Mesodermal cell (in vitro differentiated cells): ENCODE results near the gene CRKL.
"Not testable (repeated sequence)": the region's sequence is repeated elsewhere in the genome, so short reads cannot be mapped to it uniquely, and the experiment has no call there.

Experiments
- H3K27ac ChIP-seq: 2 replicates; pipeline ENCODE4 v1.7.0; 2013; ENCODE audit warnings: mild to moderate bottlenecking, low read depth, low read length, moderate library complexity; ENCODE audit not compliant: severe bottlenecking
- H3K36me3 ChIP-seq: 2 replicates; pipeline ENCODE4 v1.7.1; 2013; ENCODE audit warnings: mild to moderate bottlenecking, low read length, moderate library complexity; ENCODE audit not compliant: control insufficient read depth, insufficient read depth
- H3K4me1 ChIP-seq: one replicate; pipeline ENCODE4 v1.7.1; 2013; ENCODE audit warnings: mild to moderate bottlenecking, low read length; ENCODE audit not compliant: insufficient read depth, control insufficient read depth, poor library complexity, severe bottlenecking
- H3K4me3 ChIP-seq: 2 replicates; pipeline ENCODE4 v1.7.0; 2013; ENCODE audit warnings: low read length, control low read depth, mild to moderate bottlenecking; ENCODE audit not compliant: insufficient read depth, poor library complexity, severe bottlenecking; ENCODE audit errors: extremely low read depth
- H3K9me3 ChIP-seq: 2 replicates; pipeline ENCODE4 v1.7.1; 2013; ENCODE audit warnings: mild to moderate bottlenecking, low read length, moderate library complexity; ENCODE audit not compliant: control insufficient read depth
- WGBS, 2 experiments: methylation state at CpG; one replicate each; pipeline ENCODE4 v1.1.5; 2013; ENCODE audit warnings: missing lambda C conversion rate in 2 of 2; ENCODE audit not compliant: insufficient coverage in 2 of 2; 5-methylcytosine and 5-hydroxymethylcytosine counted together

The CRKL gene

DNA sequence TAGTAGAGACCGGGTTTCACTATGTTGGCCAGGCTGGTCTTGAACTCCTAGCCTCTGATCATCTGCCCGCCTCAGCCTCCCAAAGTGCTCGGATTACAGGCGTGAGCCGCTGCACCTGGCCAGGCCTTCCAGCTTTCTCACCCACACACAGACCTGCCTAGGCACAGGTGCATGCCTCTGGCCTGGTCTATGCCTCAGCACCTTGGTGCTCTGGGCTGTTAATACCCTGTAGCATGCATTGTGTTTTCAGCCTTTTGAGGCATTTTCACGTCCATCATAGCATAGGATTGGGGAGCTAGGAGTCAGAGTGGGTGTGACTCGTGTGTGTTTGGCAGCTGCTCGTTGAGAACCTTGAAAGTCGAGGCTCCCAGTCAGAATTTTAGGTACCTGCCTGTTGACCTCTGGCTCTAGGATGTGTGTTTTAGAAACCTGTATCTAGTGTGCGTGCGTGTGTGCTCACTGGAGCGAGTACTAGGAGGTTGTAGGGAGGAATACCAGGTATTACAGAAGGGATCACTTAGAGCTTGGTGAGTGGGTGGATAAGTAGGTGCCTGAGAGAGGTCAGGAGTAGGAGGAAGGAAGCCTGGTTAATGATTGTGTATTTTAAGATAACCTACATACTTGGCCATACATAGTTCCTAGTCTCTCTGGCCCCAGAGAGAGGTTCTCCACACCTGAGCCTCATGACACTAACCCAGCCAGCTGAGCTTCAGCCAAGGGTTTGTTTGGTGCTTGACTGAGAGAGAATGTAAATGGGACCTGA lies 20.0 kb downstream of the CRKL start:
- H3K4me1 ChIP-seq, result peaks cover 4% of the 10 kb centered on the region
- H3K27ac ChIP-seq, result no peak overlapping the region
- no peak overlapping the region for H3K4me3 ChIP-seq
- H3K36me3 ChIP-seq, result peaks cover 75% of the 10 kb centered on the region
- 86 to 93% methylated on average over 8 to 11 of the region's 12 CpGs for WGBS, 2 experiments
- no peaks in the 10 kb centered on the region for H3K9me3 ChIP-seq

DNA sequence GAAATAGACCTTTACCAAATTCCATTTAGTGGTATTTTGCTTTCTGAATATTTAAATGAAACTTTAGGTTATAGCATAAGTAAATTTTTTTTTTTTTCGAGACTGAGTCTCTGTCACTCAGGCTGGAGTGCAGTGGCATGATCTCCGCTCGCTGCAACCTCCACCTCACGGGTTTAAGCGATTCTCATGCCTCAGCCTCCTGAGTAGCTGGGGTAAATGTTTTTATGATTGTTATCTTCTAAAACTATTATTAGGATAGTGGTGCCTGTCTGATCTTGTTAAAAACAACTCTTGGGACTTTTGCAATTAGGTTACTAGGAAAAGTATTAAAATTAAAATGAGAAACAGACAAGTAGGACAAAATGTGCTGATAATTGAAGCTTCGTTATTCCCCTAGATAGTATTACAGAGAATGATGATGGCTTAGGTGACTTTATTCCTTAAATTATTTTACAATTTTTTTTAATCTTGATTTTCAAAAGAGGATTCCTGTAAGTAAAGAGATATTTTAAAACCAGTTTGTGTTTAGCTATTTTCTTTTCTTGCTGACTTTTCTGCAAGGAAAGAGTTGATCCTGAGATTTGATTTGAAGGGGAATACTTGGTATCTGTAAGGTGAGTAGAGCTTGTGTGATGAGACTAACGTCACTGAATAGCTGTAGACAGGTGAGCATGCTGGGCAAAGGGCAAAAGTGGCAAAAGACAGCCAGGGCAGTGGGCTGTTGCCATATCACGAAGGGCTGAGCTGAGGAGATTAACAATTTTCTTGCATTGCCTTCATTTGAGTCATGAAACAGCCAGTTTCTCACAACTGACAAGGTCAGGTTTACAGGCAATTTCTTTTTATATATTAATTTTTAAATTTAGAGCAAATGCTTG lies 20.8 kb downstream of the CRKL start:
- 97 to 98% methylated on average over 5 to 6 of the region's 8 CpGs for WGBS, 2 experiments
- Histone ChIP-seq H3K4me1 (peaks cover 4% of the 10 kb centered on the region), H3K4me3 (no peak overlapping the region), H3K9me3 (no peaks in the 10 kb centered on the region), H3K36me3 (peaks cover 78% of the 10 kb centered on the region), H3K27ac (no peak overlapping the region)

DNA sequence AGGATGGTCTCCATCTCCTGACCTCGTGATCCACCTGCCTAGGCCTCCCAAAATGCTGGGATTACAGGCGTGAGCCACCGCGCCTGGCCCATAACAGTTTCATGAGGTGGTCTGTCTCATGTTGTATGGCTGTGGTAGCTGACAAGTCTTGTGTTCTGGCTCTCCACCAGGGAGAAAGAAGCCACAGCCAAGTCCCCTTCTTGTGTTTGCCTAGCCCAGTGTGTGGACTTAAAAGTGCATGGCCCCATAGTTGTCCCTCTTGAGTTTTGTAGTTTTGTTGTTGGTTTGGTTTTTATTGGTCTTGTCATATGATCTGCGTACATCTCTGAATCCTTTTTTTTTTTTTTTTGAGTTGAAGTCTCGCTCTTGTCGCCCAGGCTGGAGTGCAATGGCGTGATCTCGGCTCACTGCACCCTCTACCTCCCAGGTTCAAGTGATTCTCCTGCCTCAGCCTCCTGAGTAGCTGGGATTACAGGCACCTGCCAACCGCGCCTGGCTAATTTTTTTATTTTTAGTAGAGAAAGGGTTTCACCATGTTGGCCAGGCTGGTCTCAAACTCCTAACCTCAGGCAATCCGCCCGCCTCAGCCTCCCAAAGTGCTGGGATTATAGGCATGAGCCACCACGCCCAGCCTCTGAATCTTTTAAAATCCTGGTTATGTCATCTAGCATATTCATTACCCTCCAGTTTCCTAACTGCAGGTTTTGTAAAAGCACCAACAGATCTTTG lies 22.4 kb downstream of the CRKL start:
- not testable (repeated sequence) for H3K4me3 ChIP-seq, H3K27ac ChIP-seq, H3K9me3 ChIP-seq, H3K4me1 ChIP-seq
- H3K36me3 ChIP-seq, result peaks cover 69% of the 10 kb centered on the region
- 90 to 92% methylated on average over 5 to 8 of the region's 14 CpGs for WGBS, 2 experiments

DNA sequence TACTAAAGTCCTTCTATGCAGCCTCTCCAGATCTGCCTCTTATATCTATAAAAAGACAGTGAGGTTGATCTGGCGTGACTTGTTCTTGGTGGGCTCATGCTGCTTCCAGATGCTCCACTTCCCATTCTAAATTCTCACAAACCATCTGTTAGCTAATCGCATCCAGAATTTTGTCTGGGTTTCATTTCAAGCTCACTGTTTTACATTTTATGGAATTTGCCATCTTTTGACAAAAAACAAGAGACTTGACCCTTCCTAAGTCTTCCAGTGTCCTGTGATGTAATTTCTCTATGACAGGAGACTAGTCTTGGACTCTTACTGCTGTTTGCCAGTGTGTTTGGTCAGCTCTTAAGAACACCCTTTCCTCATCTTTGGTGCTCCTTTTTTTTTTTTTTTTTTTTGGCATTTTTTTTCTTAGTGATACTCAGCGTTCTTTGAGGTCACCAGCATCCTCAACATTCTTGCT lies 23.0 kb downstream of the CRKL start:
- H3K9me3 ChIP-seq, result no peaks in the 10 kb centered on the region
- H3K4me3 ChIP-seq, result no peak overlapping the region
- H3K27ac ChIP-seq, result no peak overlapping the region
- WGBS, 2 experiments, result 90 to 94% methylated on average over 2 to 3 of the region's 3 CpGs
- peaks cover 63% of the 10 kb centered on the region for H3K36me3 ChIP-seq
- peaks cover 9% of the 10 kb centered on the region for H3K4me1 ChIP-seq

DNA sequence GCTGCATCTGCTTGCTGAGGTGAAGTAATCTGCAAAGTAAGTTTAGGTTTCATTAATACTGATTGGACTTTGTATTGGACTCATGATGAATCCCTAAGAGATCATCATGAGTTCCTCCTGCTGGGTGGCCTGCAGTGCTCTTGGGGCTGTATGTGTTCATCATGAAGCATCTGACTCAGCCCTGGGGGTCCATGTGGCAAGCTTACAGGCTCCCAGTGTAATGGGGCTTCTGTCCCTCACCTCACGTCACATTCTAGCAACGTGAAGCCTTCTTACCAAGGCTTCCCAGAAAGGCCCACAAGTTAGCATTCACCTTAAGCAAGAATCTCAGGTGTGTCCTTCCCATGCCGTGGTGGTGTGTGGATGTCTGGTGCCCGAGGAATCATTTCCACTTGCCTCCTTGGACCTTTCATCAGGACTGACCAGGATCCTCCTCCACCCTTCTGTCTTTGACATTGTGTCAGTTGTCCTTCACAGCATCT lies 23.7 kb downstream of the CRKL start:
- Histone ChIP-seq H3K4me3 (no peak overlapping the region), H3K4me1 (peaks cover 13% of the 10 kb centered on the region), H3K36me3 (peaks cover 56% of the 10 kb centered on the region), H3K27ac (no peak overlapping the region), H3K9me3 (no peaks in the 10 kb centered on the region)
- WGBS, 2 experiments, result 95 to 100% methylated on average over 3 to 4 of the region's 4 CpGs

DNA sequence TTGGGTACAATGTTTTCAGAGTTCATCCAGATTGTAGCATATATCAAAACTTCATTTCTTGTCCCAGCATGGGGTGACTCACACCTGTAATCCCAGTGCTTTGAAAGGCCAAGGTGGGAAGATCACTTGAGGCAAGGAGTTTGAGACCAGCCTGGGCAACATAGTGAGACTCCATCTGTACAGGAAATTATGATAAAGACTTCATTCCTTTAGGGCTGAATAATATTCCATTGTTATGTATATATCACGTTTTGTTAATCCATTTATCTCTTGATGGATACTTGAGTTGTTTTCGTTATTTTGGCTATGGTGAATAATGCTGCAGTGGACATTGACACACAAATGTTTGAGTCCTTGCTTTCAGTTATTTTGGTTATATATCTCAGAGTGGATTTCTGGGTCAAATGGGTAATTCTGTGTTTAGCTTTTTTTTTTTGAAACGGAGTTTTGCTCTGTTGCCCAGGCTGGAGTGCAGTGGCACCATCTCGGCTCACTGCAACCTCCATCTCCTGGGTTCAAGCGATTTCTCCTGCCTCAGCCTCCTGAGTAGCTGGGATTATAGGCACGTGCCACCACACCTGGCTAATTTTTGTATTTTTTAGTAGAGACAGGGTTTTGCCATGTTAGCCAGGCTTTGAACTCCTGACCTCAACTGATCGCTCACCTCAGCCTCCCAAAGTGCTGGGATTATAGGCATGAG lies 25.1 kb downstream of the CRKL start:
- not testable (repeated sequence) for H3K27ac ChIP-seq, H3K9me3 ChIP-seq, H3K4me3 ChIP-seq
- WGBS, 2 experiments, result 91 to 95% methylated on average over 4 to 6 of the region's 7 CpGs
- Histone ChIP-seq H3K36me3 (peaks cover 53% of the 10 kb centered on the region), H3K4me1 (peaks cover 22% of the 10 kb centered on the region)

DNA sequence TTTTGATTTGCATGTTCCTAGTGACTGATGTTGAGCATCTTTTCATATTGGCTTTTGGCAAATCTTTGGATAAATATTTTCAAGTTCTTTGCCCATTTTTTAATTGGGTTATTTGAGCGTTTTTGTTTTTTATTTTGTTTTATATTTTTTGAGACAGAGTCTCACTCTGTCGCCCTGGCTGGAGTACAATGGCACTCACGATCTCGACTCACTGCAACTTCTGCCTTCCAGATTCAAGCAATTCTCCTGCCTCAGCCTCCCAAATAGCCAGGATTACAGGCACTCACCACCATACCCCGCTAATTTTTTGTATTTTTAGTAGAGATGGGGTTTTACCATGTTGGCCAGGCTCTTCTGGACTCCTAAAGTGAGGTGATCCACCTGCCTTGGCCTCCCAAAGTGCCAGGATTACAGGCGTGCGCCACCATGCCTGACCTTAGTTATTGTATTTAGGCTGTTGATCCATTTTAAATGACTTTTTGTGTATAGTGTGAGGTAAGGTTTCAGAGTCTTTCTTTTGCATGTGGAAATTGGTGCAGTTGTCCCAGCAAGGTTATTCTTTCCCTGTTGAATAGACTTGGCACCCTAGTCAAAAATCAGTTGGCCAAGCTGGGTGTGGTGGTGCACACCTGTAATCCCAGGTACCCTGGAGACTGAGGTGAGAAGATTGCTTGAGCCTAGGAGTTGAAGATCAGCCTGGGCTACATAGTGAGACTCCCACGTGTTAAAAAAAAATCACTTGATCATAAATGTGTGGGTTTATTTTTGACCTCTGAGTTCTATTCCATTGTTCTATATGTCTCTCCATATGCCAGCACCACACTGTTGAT lies 26.1 kb downstream of the CRKL start:
- H3K36me3 ChIP-seq, result peaks cover 55% of the 10 kb centered on the region
- no peak overlapping the region for H3K27ac ChIP-seq
- H3K4me1 ChIP-seq, result peaks cover 25% of the 10 kb centered on the region
- H3K4me3 ChIP-seq, result no peak overlapping the region
- WGBS, 2 experiments, result 93 to 97% methylated on average over 3 to 5 of the region's 8 CpGs
- no peaks in the 10 kb centered on the region for H3K9me3 ChIP-seq

DNA sequence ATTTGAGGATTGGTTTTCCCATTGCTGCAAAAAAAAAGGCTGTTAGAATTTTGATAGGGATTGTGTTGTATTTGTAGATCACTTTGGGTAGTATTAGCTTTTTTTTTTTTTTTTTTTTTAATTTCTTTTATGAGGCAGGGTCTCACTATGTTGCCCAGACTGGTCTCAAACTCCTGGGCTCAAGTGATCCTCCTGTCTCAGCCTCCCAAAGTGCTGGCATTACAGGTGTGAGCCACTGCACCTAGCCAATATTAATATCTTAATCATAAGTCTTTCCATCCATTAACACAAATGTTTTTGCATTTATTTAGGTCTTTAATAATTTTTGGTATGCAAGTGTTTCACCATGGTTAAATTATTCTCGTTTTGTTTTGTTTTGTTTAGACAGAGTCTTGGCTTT lies 26.8 kb downstream of the CRKL start:
- no CpG with 5 or more reads among the region's 1 CpG for WGBS, 2 experiments
- Histone ChIP-seq H3K27ac (no peak overlapping the region), H3K36me3 (peaks cover 58% of the 10 kb centered on the region), H3K4me3 (no peak overlapping the region), H3K9me3 (no peaks in the 10 kb centered on the region), H3K4me1 (peaks cover 26% of the 10 kb centered on the region)

DNA sequence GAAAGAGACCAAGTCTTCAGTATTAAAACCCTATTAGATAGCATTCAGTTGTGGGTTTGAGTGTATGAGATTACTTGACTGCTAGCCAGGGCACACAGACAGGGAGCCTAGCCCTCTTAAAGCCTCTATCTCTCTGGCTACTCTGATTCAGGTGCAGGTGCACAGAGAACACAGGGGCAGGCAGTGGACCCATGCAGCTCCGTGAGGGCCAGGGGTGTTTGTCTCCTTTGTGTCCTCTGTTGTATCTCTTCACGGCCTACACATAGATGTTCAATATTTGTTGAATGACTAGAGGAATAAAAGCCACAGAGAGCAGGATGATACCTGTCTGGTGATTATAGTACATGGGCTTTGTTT lies 28.3 kb downstream of the CRKL start:
- H3K4me1 ChIP-seq, result peaks cover 37% of the 10 kb centered on the region
- H3K27ac ChIP-seq, result no peak overlapping the region
- 86 to 100% methylated on average over 1 of the region's 2 CpGs for WGBS, 2 experiments
- no peak overlapping the region for H3K4me3 ChIP-seq
- H3K9me3 ChIP-seq, result no peaks in the 10 kb centered on the region
- H3K36me3 ChIP-seq, result peaks cover 67% of the 10 kb centered on the region
